Testis (tissue), 3 donors: Measurements from ENCODE around the gene CUX1. TPM values are rescaled to one million over a fixed set of nuclear protein-coding genes. Genes with fewer than 3 reads are reported as not detected.

Experiments
- DNase-seq: peaks from one replicate; pipeline ENCODE4 v3.0.0-alpha.2; 2019
- H3K27ac ChIP-seq, 2 donors: fragments of 200-600 bp; sonication (generic); one replicate each; pipeline ENCODE4 v1.5.1; 2019
- H3K27me3 ChIP-seq: fragments of 200-600 bp; sonication (generic); one replicate; pipeline ENCODE4 v1.5.1; 2019
- H3K36me3 ChIP-seq: fragments of 200-600 bp; sonication (generic); one replicate; pipeline ENCODE4 v1.5.1; 2017; ENCODE audit warnings: low read depth; ENCODE audit errors: missing control alignments
- H3K4me1 ChIP-seq: fragments of 200-600 bp; sonication (generic); one replicate; pipeline ENCODE4 v1.5.1; 2019
- H3K4me3 ChIP-seq, 2 donors: fragments of 200-600 bp; sonication (generic); one replicate each; pipeline ENCODE4 v1.5.1; 2017 to 2019
- H3K9me3 ChIP-seq: fragments of 200-600 bp; sonication (generic); one replicate; pipeline ENCODE4 v1.5.1; 2017
- CTCF ChIP-seq, 3 experiments: fragments of 450-650 bp in 2 of 3; fragments of 200-600 bp in 1 of 3; sonication (generic) in 1 of 3; IDR thresholded peaks; one replicate each; pipeline ENCODE4 v1.5.1; 2016 to 2019; ENCODE audit warnings: antibody characterized with exemption in 3 of 3, mild to moderate bottlenecking in 2 of 3, moderate library complexity in 1 of 3
- POLR2A ChIP-seq: fragments of 450-650 bp; IDR thresholded peaks from one replicate; pipeline ENCODE4 v1.6.1; 2017; ENCODE audit warnings: antibody characterized with exemption, mild to moderate bottlenecking, moderate library complexity
- WGBS, 2 donors: methylation state at CpG; one replicate each; pipeline ENCODE4 v1.1.5; 2018; 5-methylcytosine and 5-hydroxymethylcytosine counted together
- intact Hi-C: fragments of 100-400 bp; cut with DNase I; formaldehyde crosslinking; loops from one replicate; pipeline ENCODE4 v1.15.1; 2023; ENCODE audit warnings: low total_unique reads
- polyA plus RNA-seq: library from polyadenylated mRNA; stranded (reverse); fragments of 350-450 nt; fragmentation: Illumina TruSeq; extraction: RNeasy Lipid Tissue Mini Kit (QIAGEN cat#74804); gene quantifications from one replicate; pipeline ENCODE4 v1.2.3, GENCODE V29; 2014; ENCODE audit warnings: low read depth, low replicate concordance; ENCODE audit not compliant: insufficient read depth
- total RNA-seq, 2 donors: library from RNA; depleted of rRNA; stranded (reverse); fragments of >200 nt; gene quantifications; one replicate each; pipeline ENCODE4 v1.2.3, GENCODE V29; 2016

Gene CUX1
- total and polyA plus RNA-seq, 3 donors from 2014 or later = 30.8 to 46.3 (median 43.1) TPM

DNA sequence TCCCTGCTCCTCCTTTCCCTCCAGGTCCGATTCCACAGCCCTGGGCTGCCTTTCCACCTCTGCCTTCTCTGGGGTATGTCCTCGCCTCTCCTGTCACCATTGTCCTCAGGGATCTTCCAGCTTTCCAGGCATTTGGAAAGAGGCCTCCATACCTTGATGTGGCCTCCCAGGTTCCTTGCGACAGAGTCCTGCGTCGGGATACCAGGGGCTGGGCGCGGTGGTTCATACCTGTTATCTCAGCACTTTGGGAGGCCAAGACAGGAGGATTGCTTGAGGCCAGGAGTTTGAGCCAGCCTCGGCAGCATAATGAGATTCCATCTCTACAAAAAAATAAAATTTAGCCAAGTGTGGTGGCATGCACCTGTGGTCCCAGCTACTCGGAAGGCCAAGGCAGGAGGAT, 171.1 kb downstream of the CUX1 start:
- Histone ChIP-seq H3K9me3 (no peaks in the 10 kb centered on the region), H3K27me3 (no peaks in the 10 kb centered on the region), H3K4me3 (no peak overlapping the region), H3K4me1 (no peaks in the 10 kb centered on the region), H3K27ac (no peak overlapping the region), H3K36me3 (no peaks in the 10 kb centered on the region)
- intact Hi-C loops = no loop called here
- DNase-seq = no peak
- TF ChIP-seq CTCF (IDR thresholded peaks at IDR 0.05) (no peak), POLR2A (no peak)
- WGBS, 2 donors = 90 to 95% methylated on average over 9 of the region's 9 CpGs

GRCh38 chr7:101989101-101989500, 171.7 kb downstream of the CUX1 start:
- intact Hi-C loops = no loop called here
- no peak for TF ChIP-seq CTCF (IDR thresholded peaks at IDR 0.05)
- no peak for TF ChIP-seq POLR2A
- Histone ChIP-seq H3K4me1 (no peaks in the 10 kb centered on the region), H3K9me3 (no peaks in the 10 kb centered on the region), H3K27me3 (no peaks in the 10 kb centered on the region), H3K36me3 (no peaks in the 10 kb centered on the region), H3K4me3 (no peak overlapping the region), H3K27ac (no peak overlapping the region)
- WGBS, 2 donors = 92 to 96% methylated on average over 17 to 20 of the region's 20 CpGs
- DNase-seq = no peak

DNA sequence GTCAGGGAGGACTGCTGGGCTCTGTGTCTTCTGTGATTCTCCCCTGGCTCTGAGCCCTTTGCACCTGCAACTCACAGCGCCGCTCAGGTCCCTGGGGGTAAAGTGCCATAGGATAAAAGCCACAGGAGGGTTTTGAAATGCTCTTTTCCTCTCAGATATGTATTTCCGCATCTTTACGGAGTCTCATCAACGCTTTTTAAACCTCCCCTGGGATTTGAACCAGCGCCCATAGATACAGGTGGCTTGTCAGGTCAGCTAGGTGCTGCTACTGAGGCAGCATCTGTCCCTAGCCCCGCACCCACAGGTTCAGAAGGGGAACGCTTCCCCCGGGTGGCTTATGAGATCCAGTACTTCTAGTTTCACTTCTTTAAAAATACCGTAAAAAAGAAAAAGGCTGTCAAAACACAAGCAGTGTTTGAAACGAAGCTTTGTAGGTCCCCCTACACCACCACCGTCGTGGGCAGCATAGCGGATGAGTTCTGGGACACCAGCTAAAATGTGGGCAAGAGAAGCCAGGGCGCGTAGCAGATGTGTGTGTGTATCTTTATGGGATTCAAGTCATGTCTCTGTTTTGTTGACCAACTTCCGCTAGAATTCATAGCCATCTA, 173.5 kb downstream of the CUX1 start:
- no peak overlapping the region for H3K27ac ChIP-seq
- WGBS, 2 donors = 95 to 98% methylated on average over 17 of the region's 17 CpGs
- H3K9me3 ChIP-seq = no peaks in the 10 kb centered on the region
- H3K4me1 ChIP-seq = no peaks in the 10 kb centered on the region
- intact Hi-C loops = no loop called here
- H3K27me3 ChIP-seq = no peaks in the 10 kb centered on the region
- H3K36me3 ChIP-seq = no peaks in the 10 kb centered on the region
- TF ChIP-seq CTCF (IDR thresholded peaks at IDR 0.05) = no peak
- no peak for DNase-seq
- no peak overlapping the region for H3K4me3 ChIP-seq

DNA sequence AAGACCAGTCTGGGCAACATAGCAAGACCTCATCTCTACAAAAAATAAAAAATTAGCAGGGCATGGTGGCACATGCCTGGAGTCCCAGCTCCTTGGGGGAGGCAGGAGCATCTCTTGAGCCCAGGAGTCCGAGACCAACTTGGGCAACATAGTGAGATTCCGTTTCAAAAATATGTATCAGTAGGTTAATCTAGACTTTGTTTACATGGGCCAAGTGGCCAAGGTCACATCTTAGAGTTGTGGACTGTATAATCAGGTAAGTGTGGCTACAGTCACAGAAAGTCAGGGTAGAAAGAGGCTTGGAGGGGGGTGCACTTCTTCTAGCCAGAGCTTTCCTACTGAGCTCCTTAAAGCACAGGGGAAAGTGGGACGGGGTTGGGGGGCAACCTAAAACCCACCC, 174.4 kb downstream of the CUX1 start:
- TF ChIP-seq POLR2A (no peak), CTCF (IDR thresholded peaks at IDR 0.05) (no peak)
- Histone ChIP-seq H3K27me3 (no peaks in the 10 kb centered on the region), H3K4me1 (no peaks in the 10 kb centered on the region), H3K27ac (no peak overlapping the region), H3K36me3 (no peaks in the 10 kb centered on the region), H3K4me3 (no peak overlapping the region), H3K9me3 (no peaks in the 10 kb centered on the region)
- intact Hi-C loops = no loop called here
- 79 to 83% methylated on average over 3 of the region's 3 CpGs for WGBS, 2 donors
- DNase-seq = no peak

DNA sequence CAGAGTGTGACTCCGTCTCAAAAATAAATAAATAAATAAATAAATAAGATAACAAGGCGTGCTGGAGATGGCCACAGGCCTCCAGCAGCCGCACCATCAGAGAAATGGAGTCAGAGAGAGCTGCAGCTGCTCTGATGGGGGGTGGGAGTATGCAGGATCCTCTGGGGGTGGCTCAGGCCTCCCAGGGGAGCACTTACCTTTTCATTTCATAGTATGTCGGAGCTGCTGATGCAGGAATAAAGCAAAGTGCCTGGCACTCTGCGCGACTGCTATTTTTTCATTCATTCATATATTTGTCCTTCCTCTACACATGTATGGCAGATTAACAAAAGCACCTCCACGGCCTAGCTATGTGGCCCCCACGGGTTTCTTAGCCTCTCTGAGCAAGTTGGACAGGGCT, 175.9 kb downstream of the CUX1 start:
- WGBS, 2 donors = 93% methylated on average over 8 of the region's 8 CpGs
- intact Hi-C loops = no loop called here
- no peak for DNase-seq

More for the DNA sequence above, 175.9 kb downstream of the CUX1 start:
- no peak for TF ChIP-seq CTCF (IDR thresholded peaks at IDR 0.05)
- no peak for TF ChIP-seq POLR2A
- no peaks in the 10 kb centered on the region for H3K36me3 ChIP-seq
- no peaks in the 10 kb centered on the region for H3K9me3 ChIP-seq
- H3K4me3 ChIP-seq = no peak overlapping the region
- no peaks in the 10 kb centered on the region for H3K27me3 ChIP-seq
- no peaks in the 10 kb centered on the region for H3K4me1 ChIP-seq
- H3K27ac ChIP-seq = no peak overlapping the region
